ACHN (cell line): Measurements from ENCODE around the gene SERPINA5.
"Not testable (repeated sequence)": the region's sequence is repeated elsewhere in the genome, so short reads cannot be mapped to it uniquely, and the experiment has no call there.

Experiments used
- DNase-seq: peaks from one replicate; pipeline ENCODE4 v3.0.0-alpha.2; 2015
- in situ Hi-C: cut with HindIII; loops from 2 replicates; pipeline ENCODE4 v1.10.0; 2017; ENCODE audit warnings: low sequenced_read_pairs, low pct_ligation_motif_present, low pct_unique_long_range_greater_than_20kb

The SERPINA5 gene

DNA sequence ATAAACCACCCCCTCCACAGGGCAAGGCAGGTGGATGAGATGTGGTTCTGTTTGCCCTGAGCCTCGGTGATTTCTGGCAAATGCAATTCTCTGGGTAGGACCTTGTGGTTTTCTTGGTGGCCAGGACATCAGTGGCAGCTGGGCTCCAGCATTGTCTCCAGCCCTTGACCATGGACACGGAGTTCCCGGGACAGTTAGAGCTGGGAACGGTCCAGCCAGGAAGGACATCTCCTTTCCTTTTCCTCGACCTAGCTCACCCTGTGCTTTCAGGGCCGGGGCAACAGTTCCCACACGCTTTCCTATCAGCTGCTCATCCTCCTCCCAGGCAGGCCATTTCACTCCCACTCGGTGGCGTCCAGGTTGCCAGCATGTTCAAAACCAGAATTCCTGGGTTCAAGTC, 10.8 kb upstream of the SERPINA5 start:
- in situ Hi-C loops = no loop called here
- DNase-seq = no peak

DNA sequence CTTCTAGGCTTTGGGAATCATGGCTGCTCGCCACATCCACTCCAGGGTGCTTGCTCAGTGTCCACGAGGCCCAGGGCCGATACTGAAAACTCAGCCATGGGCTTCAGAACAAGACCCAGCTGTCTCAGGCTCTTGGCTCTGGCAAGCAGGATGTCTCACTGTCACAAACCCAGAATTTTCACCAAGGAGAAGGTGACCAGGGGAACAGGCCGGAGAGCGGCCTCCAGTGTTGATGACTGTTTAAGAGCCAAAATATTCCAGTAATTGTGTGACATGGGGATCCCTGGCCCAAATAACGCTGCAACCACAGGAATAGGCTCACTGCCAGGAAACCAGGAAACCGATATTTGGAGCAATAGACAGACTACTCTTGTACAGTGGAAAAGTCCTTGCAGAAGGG, 9.8 kb upstream of the SERPINA5 start:
- DNase-seq = no peak
- in situ Hi-C loops = no loop called here

DNA sequence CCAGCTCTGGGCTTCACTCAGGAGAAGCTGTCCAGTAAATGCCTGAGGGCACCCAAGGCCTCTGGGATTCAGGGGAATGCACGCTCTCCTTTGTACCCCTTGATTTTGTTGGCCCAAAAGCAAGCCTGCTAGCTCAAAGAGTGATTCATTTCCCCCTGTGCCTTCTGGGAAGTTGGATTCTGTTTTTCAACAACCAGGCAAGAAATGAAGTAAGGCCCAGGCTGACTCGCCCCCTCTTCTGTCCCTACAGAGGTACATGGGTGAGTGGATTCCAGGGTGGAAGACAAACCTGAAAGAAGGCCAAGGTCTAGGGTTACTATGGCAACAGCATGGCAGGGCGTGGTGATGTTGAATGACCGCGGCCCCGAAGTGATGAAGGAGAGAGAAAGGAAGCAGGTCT, 9.3 kb upstream of the SERPINA5 start:
- in situ Hi-C loops = no loop called here
- DNase-seq = no peak

DNA sequence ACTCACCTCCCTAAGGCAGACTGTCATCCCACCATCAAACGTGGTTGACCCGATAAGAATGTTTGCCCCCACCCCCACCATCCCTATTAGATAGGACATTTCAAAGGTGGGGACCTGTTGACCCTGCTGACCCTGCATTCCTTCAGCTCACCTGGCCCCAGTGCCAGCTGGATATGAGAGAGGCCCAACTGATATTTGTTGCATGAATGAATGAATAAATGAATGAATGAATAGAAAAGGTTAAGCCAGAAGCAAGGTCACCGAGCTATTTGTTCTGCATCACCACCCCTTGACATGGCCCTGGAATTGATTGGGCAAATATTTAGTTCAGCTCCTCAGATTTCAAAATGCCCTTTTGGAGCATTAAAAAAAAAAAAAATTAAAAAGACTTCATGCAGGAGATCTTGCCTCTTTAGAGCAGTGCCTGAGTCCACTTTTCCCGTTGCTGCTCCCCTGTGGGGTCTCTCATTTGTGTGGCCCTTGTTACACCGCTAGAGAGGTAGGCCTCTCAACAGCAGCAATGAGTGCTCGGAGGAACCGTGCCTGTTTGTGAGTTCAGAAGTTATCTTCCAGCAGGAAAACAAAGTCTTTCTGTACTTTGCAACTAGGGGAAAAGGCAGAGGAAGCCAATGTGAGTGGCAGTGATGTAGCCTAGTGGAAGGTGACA, 8.5 kb upstream of the SERPINA5 start:
- no peak for DNase-seq
- in situ Hi-C loops = no loop called here

DNA sequence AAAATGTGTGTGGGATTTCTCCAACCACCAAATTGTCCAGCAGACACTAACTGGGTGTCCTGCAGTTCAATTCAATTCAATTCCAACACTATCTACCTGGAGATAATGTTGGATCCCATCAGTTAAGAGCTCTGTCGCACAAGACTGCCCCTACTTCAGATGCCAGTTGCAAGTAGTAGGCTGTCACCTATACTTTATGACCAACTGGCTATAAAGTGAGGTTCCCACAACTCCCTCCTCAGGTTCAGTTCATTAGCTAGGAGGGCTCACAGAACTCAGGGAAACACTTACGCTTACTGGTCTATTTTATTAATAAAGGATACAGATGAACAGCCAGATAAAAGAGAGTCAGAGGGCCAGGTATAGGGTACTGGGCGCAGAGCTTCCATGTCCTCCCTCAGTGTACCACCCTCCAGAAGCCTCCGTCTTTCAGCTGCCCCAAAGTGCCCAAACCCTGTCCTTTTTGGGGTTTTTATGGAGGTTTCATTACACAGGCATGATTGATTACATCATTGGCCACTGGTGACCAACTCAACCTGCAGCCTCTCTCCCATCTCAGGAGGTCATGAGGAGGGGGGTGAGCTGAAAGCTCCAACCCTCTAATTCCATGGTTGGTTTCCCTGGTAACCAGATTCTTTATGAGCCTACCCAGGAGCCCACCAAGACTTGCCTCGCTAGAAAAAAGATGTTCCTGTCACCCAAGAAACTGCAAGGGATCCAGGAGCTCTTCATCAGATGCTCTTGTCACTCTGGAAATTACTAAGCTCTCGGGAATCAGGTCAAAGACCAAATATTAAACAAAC, 7.5 kb upstream of the SERPINA5 start:
- no peak for DNase-seq
- in situ Hi-C loops = no loop called here

DNA sequence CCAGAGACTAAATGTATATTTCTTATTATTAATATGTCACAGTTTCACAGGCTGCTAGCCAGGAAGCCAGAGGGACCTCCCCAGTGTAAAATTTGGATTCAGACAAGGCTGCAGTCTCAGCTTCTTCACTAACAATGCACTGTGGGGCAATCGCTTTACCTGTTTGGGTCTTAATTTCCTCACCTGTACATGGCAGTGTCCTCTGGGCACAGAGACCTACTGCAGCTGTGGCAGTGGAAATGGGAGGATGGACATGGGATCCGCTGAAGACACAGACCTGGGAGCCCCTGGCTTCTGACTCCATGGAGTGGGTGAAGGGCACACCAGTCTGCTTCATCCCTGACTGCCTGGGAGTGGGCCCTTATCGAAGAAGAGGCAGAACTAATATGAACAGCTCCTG, 6.9 kb upstream of the SERPINA5 start:
- no peak for DNase-seq
- in situ Hi-C loops = no loop called here

DNA sequence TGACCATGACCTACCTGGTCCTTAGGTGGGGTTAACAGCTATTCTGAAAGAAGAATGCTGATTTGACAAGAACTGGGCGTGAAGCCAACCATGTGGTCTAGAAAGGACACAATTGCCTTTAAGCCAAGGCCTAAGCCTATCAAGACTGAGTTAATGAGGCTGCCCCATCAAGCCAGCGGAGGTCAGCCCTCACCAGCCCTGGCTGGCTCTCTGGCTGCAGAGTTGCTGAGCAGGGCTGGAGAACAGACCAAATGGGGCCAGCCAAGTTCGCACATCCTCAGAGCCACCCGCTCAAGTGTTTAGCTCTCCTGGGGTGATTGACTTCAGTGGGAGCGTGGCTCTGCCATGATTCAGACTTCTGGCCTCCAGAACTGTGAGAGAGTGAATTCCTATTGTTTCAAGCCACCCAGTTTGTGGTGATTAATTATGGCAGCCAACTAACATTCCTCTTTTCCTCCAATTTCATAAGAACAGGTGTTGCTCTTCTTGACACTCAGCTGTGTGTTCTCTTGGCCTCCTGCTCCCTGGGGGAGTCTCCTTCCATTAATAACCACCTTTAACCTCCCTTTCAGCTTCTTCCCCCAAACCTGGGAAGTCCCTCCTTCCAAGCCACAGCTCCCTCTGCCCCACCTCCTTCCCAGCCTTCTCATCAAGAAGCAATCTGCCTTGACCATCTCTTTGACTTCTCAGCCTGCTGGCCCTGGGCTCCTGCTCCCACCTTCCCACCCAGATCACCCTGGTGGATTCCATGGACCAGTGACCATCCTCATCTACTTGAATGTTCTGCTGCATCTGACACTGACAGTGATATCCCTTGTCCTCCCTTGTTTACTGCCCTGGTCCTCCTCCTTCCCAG, 5.3 kb upstream of the SERPINA5 start:
- in situ Hi-C loops = no loop called here
- peak; percentile 6 for DNase-seq

DNA sequence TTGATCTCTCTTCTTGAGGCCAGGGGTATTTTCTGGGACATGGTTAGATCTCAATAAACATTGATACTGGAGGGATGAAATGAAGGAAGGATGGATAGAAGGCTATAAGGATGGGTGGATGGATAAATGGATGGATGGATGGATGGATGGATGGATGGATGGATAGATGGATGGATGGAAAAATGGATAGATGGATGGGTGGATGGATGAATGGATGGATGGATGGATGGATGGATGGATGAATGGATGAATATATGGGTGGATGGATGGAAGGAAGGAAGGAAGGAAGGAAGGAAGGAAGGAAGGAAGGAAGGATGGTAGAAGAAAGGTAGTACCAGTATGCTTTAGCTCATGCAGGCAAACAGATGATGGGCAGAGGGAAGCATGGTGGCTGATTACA, 3.8 kb upstream of the SERPINA5 start:
- DNase-seq, in situ Hi-C loops: not testable (repeated sequence)

DNA sequence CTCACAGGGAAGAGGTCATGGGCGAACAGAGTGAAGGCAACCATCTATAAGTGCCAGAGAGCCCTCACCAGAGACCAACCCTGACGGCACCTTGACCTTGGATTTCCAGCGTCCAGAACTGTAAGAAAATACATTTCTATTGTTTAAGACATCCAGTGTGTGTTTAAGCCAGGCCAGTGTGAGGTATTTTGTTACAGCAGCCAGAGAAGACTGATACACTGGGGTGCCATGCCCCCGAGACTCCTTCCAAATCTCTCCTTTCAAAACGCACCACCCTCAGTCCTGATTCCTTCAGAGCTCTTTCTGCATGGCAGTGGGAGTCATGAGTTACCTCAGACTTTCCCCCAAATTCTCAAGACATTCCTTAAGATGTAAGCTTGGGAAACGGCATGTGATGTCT, 2.5 kb upstream of the SERPINA5 start:
- in situ Hi-C loops = no loop called here
- no peak for DNase-seq

DNA sequence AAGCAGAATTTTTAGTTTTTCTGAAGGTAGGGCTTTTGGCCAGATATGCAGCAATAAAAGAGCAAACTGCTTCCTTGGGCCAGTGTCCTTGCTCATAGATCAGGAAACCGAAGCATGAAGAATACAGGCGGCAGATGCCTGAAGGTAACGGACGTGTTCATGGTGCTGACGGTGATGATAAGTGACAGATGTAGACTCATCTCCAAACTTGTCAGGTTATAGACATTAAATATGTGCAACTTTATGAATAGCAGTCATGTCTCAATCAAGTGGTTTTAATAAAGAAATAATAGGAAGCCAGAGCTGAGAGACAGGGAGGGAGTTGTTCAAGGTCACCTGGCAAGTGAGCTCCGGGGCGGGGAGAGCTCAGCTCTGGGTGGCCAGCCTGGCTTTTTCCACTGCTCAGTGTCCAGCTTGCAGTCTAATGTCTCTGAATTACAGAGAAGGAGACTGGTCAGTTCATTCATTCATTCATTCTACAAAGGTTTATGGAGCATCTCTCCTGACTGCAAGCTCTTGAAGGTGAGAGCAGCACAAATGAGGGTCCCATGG, 1.0 kb downstream of the SERPINA5 start:
- in situ Hi-C loops = no loop called here

DNA sequence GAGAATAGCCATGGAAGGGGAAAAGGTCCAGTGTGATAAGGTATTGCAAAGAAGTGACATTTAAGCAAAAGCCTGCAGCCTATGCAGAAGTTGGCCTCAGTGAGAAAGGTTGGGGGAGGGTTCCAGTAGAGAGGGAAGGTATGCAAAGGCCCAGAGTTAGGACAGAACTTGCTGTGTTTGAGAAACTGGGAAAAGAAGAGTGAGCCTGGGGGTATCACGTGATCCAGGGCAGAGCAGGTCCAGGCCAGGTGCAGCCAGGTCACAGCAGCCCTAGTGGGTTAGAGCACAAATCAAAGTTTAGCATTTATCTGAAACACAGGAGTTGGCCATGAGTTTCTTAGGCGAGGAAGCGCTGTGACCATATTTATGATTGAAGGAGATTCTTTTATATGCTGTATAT, 1.6 kb downstream of the SERPINA5 start:
- in situ Hi-C loops = no loop called here
- no peak for DNase-seq

More for the DNA sequence above, 1.0 kb downstream of the SERPINA5 start:
- DNase-seq = no peak

DNA sequence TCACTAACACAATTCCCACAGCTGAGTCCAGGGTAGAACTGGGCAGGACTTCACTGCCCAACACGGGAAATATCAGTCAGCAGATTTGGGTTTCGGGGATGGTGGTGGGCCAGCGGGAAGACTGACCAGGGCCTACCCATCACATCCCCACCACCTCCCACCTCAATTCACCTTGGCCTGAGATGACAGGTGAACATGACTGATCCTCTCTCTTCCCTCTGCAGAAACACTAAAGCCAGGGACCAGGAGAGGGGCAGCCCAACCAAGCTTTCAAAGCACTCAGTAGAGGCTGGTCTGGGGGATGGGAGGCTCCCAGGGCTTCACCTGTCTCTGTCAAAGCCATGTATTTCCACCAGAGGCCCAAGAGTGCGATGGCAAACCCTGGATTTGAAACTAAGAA, 2.3 kb downstream of the SERPINA5 start:
- no peak for DNase-seq
- in situ Hi-C loops = no loop called here

DNA sequence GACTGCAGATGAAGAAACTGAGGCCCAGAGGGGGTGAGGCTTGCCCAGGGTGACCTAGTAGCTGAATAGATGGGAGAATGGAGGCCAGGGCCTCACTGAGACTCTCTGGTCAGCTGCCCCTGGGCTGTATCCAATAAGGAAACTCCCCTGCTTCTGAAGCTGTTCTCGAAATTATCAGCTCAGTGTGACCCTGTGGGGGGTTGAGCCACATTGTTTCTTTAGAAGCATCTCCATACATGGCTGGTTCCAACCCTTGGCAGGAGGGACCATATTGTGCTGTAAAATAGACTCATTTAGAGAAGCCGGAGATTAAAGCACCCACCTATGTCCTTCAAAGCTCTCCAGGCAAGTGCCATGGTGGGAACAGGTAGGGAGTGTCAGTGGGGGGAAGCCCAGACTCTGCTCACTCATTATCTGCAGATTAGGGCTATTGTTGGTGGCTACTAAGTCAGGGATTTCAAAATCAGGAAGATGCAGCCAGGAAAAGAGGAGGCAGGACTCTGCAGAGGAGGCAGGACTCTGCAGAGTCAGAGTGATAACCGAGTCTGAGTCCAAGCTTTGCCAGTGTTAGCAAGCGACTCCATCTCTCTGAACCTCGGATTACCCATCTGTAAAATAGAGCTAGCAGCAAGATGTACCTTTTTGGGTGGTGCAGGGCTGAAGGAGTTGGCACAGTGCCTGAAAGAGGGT, 3.5 kb downstream of the SERPINA5 start:
- in situ Hi-C loops = no loop called here
- no peak for DNase-seq

DNA sequence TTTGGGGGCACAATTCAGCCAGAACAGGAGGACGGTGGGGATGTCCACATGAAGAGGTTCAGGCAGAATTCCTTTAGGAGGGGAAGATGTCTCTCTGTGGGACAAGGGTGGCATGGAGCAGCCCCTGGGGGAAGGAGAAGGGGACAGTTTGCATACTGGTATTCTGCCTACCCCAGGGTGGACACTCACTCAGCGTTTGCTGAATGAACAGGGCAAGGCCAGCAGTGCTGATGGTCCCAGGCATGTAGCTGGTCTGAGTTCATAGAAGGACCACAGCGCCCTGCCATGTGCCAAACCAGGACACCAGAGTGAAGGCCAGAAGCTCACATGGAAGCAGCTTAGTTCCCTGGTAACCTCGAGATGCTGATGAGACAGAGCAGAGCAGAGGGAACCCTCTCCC, 5.4 kb downstream of the SERPINA5 start:
- DNase-seq = no peak
- in situ Hi-C loops = no loop called here

DNA sequence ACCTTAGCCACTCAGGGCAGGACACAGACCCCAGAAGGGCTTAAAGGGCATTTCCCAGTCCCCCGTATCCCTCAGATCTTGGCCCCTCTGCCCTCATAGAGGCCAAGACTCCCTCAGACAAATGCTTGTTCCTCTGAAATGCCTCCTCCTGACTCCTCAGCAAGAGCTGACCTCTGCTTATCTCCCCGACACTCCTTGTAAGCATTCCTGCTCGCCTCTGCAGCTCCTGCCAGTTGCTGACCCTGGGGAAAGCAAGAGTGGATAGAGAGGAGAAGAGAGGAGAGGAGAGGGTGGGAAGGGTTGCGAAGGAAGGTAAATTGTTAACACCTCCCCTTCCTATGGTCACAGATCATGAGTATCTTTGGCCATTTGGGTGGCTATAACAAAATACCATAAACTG, 7.1 kb downstream of the SERPINA5 start:
- no peak for DNase-seq
- in situ Hi-C loops = no loop called here

DNA sequence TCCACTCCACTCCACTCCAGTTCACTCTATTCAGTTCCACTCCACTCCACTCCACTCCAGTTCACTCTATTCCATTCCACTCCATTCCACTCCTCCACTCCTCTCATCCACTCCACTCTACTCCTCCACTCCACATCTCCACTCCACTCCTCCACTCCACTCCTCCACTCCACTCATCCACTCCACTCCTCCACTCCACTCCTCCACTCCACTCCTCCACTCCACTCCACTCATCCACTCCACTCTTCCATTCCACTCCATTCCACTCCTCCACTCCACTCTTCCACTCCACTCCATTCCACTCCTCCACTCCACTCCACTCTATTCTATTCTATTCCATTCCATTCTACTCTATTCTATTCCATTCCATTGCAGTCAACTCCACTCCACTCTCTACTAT, 9.8 kb downstream of the SERPINA5 start:
- in situ Hi-C loops = no loop called here
- DNase-seq = no peak

DNA sequence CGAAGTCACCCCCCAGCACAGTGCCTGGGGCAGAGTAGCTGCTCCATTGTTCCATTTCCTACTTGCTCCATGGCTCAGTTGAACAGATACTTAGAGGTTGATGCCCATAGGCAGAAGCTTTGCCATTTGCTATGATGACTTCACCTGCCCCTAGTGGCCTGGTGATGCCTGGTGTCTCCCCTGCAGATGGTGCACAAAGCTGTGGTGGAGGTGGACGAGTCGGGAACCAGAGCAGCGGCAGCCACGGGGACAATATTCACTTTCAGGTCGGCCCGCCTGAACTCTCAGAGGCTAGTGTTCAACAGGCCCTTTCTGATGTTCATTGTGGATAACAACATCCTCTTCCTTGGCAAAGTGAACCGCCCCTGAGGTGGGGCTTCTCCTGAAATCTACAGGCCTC, 10.6 kb downstream of the SERPINA5 start:
- no peak for DNase-seq
- in situ Hi-C loops = no loop called here

DNA sequence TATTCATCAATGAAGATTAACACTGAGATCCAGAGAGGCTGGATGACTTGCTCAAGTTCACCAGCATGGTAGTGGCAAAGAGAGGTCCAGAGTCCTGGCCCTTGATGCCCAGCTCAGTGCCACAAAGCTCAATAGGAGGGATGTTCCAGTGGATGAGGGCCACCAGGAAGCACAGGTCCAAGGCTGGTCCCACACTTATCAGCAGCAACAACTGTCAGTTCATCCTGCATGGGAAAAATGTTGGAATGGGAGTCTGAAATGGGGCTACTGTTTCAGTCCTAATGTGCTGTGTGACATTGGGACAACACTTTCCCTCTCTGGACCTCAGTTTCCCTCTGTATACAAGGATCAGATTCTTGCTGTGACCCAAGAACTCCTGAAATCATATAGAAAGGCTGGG, 11.2 kb downstream of the SERPINA5 start:
- in situ Hi-C loops = no loop called here
- no peak for DNase-seq

DNA sequence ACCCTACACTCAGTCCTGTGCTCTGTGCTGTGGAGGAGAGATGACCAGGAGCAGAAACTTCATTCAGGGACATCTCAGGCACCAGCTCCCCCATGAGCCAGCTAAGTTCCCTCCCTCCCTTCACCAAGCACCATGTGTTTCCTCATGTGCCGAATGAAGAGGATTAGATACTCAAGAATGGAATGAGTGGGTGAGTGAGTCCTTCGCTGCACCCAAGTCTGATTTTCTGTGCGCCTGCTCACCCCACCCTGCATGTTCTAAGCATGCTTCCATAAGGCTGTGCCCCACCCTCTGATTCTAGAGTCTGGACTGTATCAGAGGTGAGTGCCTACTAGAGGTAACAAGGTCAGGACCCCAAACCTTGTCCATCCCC, 12.1 kb downstream of the SERPINA5 start:
- in situ Hi-C loops = no loop called here
- DNase-seq = no peak
